Measurements from ENCODE around the gene CCDC197.

GRCh38 chr14:93959239-93960107 lies 37.6 kb upstream of the CCDC197 start:
- TF ChIP-seq CTCF (IDR thresholded peaks at IDR 0.05) (no peak), TEAD4 (CRISPR knock-in tag; IDR thresholded peaks at IDR 0.05) (no peak), ZNF138 (CRISPR knock-in tag; conservative IDR thresholded peaks at IDR 0.05) (no peak), ETV6 (CRISPR knock-in tag; IDR thresholded peaks at IDR 0.05) (no peak), NFYB (CRISPR knock-in tag; conservative IDR thresholded peaks at IDR 0.05; ENCODE audit: low read depth) (no peak), ZNF219 (CRISPR knock-in tag; IDR thresholded peaks at IDR 0.05; ENCODE audit: borderline replicate concordance) (no peak), SP1 (CRISPR knock-in tag; conservative IDR thresholded peaks at IDR 0.05) (no peak), JUN (CRISPR knock-in tag; IDR thresholded peaks at IDR 0.05) (no peak), TP53 (CRISPR knock-in tag; IDR thresholded peaks at IDR 0.05) (no peak), KAT7 (CRISPR knock-in tag; IDR thresholded peaks at IDR 0.05; ENCODE audit: borderline replicate concordance) (no peak), MAX (CRISPR knock-in tag; IDR thresholded peaks at IDR 0.05) (no peak)
- TF ChIP-seq, protein P1, sequence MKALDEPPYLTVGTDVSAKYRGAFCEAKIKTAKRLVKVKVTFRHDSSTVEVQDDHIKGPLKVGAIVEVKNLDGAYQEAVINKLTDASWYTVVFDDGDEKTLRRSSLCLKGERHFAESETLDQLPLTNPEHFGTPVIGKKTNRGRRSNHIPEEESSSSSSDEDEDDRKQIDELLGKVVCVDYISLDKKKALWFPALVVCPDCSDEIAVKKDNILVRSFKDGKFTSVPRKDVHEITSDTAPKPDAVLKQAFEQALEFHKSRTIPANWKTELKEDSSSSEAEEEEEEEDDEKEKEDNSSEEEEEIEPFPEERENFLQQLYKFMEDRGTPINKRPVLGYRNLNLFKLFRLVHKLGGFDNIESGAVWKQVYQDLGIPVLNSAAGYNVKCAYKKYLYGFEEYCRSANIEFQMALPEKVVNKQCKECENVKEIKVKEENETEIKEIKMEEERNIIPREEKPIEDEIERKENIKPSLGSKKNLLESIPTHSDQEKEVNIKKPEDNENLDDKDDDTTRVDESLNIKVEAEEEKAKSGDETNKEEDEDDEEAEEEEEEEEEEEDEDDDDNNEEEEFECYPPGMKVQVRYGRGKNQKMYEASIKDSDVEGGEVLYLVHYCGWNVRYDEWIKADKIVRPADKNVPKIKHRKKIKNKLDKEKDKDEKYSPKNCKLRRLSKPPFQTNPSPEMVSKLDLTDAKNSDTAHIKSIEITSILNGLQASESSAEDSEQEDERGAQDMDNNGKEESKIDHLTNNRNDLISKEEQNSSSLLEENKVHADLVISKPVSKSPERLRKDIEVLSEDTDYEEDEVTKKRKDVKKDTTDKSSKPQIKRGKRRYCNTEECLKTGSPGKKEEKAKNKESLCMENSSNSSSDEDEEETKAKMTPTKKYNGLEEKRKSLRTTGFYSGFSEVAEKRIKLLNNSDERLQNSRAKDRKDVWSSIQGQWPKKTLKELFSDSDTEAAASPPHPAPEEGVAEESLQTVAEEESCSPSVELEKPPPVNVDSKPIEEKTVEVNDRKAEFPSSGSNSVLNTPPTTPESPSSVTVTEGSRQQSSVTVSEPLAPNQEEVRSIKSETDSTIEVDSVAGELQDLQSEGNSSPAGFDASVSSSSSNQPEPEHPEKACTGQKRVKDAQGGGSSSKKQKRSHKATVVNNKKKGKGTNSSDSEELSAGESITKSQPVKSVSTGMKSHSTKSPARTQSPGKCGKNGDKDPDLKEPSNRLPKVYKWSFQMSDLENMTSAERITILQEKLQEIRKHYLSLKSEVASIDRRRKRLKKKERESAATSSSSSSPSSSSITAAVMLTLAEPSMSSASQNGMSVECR (CRISPR knock-in tag; IDR thresholded peaks at IDR 0.05; ENCODE audit: borderline replicate concordance): no peak

Measured in WTC11 (cell line).